Omental fat pad (tissue), 4 donors: ENCODE data around the gene METTL3. TPM values are rescaled to one million over a fixed set of nuclear protein-coding genes. Genes with fewer than 3 reads are reported as not detected.

ENCODE experiments used
- ATAC-seq: fragments of 150-250 bp; one replicate; pipeline ENCODE4 v1.9.1; 2016; ENCODE audit warnings: mild to moderate bottlenecking, moderate library complexity; ENCODE audit not compliant: low FRiP score
- DNase-seq: peaks from one replicate; pipeline ENCODE4 v3.0.0-alpha.2; 2019; ENCODE audit warnings: low spot score
- CTCF ChIP-seq, 3 donors: fragments of 450-650 bp; IDR thresholded peaks; one replicate each; pipeline ENCODE4 v1.5.1; 2016 to 2017; ENCODE audit warnings: antibody characterized with exemption in 3 of 3, mild to moderate bottlenecking in 3 of 3, moderate library complexity in 2 of 3
- total RNA-seq, 4 donors: library from RNA; depleted of rRNA; stranded (reverse); fragments of >200 nt; gene quantifications; one replicate each; pipeline ENCODE4 v1.1.0, GENCODE V29; 2016

Gene METTL3
- total RNA-seq, 4 donors from 2014 or later = 39.5 to 71.4 (median 47.4) TPM

- ATAC-seq (no peak), DNase-seq (no peak)
- no peak for TF ChIP-seq CTCF (IDR thresholded peaks at IDR 0.05)
These were observed 23.4 kb upstream of the METTL3 start for GRCh38 chr14:21534576-21534975.

DNA sequence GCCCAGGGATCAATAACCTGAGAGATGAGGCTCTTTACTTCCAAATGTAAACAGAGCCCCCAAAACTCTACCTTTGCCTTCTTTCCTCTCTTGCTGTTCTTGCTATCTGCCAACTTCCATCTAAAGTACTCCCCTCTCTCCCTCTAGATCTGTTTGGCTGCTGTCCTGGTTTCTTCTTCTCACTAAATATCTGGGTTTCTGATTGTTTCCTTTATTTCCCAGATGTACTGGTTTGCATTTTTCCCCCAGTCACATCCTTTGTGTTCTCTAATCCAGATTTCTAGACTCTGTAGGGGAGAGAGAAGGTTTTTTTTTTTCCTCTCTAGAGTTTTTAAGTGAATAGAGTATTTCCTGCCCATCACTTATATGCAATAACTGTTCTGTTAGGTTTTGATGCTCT, 22.2 kb upstream of the METTL3 start:
- no peak for TF ChIP-seq CTCF (IDR thresholded peaks at IDR 0.05)
- ATAC-seq (no peak), DNase-seq (no peak)

DNA sequence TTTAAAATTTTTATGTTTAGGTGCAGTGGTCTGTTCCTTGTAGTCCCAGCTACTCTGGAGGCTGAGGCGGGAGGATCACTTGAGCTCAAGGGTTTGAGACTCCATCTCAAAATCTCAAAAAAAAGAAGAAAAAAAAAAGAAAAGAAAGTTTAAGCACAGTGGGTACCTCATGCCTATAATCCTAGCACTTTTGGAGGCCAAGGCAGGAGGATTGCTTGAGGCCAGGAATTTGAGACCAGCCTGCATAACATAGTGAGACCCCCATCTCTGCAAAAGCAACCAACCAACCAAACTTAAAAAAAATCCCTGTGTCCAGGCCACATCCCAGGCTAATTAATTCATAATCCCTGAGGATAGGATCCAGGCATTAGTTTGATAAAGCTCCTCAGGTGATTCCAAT, 18.4 kb upstream of the METTL3 start:
- TF ChIP-seq CTCF (IDR thresholded peaks at IDR 0.05) = no peak
- DNase-seq (no peak), ATAC-seq (no peak)

DNA sequence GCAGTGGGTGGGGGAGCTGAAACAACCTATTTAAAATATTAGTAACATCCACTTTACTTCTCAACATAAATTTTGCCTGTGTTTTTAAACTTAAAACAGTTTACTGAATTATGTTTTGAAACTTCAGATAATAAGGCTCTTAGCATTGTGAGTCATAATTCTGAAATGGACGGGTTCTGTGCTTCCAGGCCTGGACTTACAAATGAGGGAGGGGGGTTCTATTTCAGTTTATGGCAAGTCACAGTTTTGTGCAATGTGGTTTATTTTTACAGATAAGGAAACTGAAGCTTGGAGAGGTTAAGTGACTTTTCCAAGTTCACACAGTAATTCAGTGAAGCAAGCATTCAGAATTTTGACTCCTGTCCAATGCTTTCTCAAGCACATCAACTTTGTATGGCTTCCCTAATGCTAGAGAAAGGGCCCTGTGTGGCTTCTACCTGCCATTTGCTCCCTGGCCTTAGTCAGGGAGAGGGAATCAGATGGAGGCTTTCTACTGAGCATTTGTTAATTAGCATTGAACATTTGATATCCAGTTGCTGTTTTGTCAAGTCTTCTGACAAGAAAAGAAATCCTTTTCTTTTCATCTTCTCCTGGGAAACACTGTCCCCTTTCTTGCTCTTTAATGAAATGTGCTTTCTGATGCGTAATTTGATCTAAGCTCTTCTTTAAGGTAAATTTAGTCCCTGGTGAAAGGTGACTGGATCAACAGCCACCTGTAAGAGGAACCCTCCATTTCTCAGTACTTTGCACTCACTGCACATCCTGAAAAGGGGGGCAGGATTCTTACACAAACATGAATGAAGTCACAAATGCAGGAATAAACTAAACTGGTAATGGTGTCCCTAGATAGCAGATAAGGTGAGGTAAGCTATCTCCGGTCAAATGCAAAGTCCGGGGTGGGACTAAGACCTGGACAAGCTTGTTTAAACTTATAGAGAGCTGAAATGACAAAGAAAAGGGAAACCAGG, 17.5 kb upstream of the METTL3 start:
- no peak for ATAC-seq
- no peak for TF ChIP-seq CTCF (IDR thresholded peaks at IDR 0.05)
- DNase-seq = no peak

GRCh38 chr14:21527318-21527679, 16.2 kb upstream of the METTL3 start:
- ATAC-seq (no peak), DNase-seq (no peak)
- no peak for TF ChIP-seq CTCF (IDR thresholded peaks at IDR 0.05)

DNA sequence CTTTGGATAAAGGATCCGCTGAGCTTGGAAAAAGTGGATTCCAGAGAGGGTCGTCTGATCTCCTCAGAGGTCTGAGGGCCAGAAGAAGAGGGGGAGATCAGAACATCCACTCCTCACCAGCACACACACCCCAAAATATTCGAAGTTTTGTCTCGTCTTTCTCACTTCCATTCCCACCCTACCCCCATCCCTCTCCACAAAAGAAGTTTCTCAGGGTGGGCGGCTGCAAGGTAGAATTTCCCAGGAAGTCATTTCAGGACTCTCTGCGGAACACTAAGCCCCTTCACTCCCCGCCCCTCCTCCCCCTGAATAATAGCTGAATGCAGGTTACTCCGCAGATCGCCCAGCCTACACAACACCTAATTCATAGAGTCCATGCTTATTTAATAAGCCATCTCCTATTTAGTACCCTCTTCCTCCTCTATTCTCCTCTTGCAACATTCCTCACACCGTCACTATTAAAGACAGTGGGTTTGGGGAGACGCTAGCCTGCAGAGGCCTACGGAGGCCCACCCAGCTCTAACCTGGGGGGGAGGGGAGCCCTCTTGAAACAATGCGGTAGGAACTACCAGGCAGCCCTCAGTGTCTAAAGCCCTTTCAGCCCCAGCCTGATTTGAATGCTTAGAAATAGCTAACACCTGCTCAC, 15.7 kb upstream of the METTL3 start:
- DNase-seq (no peak), ATAC-seq (peak; percentile 12)
- TF ChIP-seq CTCF (IDR thresholded peaks at IDR 0.05) = no peak
